Measurements from ENCODE around the gene CCDC170. TPM values are rescaled to one million over a fixed set of nuclear protein-coding genes. Genes with fewer than 3 reads are reported as not detected.

The CCDC170 gene
- total and polyA plus RNA-seq, 4 donors = 2.4 to 24.1 (median 13.2) TPM

DNA sequence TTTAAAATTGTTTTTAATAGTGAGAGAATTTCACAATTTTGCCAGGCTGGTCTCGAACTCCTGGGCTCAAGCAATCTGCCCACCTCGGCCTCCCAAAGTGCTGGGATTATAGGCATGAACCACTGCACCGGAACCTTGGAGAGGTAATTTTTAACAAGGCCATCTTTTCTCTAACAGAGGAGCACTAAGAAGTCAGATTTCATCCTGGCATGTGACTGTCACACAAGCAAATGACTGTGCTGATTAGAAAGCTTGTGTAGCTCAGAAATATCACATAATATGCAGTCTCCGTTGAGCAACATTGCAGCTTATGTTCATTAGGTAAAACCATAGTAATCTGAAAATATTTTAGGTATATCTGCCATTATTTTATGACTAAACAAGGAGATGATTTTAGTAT lies 156.0 kb downstream of the CCDC170 start:
- ATAC-seq (ENCODE audit: insufficient read depth, low FRiP score) = no peak

DNA sequence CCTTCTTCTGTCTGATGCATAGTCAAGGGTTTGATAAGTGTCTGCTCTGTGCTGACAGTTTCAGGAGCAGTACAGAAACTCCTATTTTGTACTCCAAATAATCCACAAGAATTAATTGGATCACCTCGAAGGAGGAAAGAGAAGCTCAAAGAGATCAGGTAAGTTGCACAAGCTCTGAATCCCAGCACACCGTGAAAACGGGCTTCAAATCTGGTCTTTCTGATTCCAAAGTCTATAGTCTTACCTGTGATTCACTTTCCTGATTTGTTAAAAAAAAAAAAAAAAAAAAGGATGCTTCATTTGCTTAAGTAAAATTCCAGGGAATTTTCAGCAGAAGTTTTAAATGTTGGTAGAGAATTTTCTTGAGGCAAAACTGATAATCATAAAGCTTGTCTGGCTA lies 157.8 kb downstream of the CCDC170 start:
- H3K4me3 ChIP-seq = no peak overlapping the region
- DNase-seq (no peak), ATAC-seq (ENCODE audit: insufficient read depth, low FRiP score) (no peak)
- H3K27ac ChIP-seq (ENCODE audit: low read depth in 1 of 2, low read length in 1 of 2) = no peak overlapping the region
- no peaks in the 10 kb centered on the region for H3K27me3 ChIP-seq (ENCODE audit: control insufficient read depth in 3 of 3, insufficient read depth in 3 of 3, low read length in 2 of 3)
- H3K9me3 ChIP-seq (ENCODE audit: control insufficient read depth in 4 of 4, insufficient read depth in 3 of 4, low read length in 3 of 4) = peaks cover 0 to 3% (median 1%) of the 10 kb centered on the region in 4 donors
- WGBS, 2 donors = 94% methylated on average over 3 of the region's 3 CpGs
- H3K36me3 ChIP-seq (ENCODE audit: control insufficient read depth in 4 of 4, insufficient read depth in 4 of 4, low read length in 4 of 4) = no peaks in the 10 kb centered on the region
- no peaks in the 10 kb centered on the region for H3K4me1 ChIP-seq (ENCODE audit: control insufficient read depth in 5 of 5, insufficient read depth in 5 of 5, low read length in 5 of 5)
- no peak for TF ChIP-seq CTCF (IDR thresholded peaks at IDR 0.05; ENCODE audit: control extremely low read depth, extremely low read depth)
- H3K9ac ChIP-seq (ENCODE audit: insufficient read depth in 1 of 2, low read length in 2 of 2) = no peak overlapping the region

More for the DNA sequence above, 156.0 kb downstream of the CCDC170 start:
- Histone ChIP-seq H3K27me3 (ENCODE audit: control insufficient read depth in 3 of 3, insufficient read depth in 3 of 3, low read length in 2 of 3) (no peaks in the 10 kb centered on the region), H3K4me3 (no peak overlapping the region), H3K36me3 (ENCODE audit: control insufficient read depth in 4 of 4, insufficient read depth in 4 of 4, low read length in 4 of 4) (no peaks in the 10 kb centered on the region), H3K27ac (ENCODE audit: low read depth in 1 of 2, low read length in 1 of 2) (no peak overlapping the region), H3K4me1 (ENCODE audit: control insufficient read depth in 5 of 5, insufficient read depth in 5 of 5, low read length in 5 of 5) (no peaks in the 10 kb centered on the region), H3K9ac (ENCODE audit: insufficient read depth in 1 of 2, low read length in 2 of 2) (no peak overlapping the region), H3K9me3 (ENCODE audit: control insufficient read depth in 4 of 4, insufficient read depth in 3 of 4, low read length in 3 of 4) (peaks cover 0 to 3% (median 1%) of the 10 kb centered on the region in 4 donors)
- no peak for TF ChIP-seq CTCF (IDR thresholded peaks at IDR 0.05; ENCODE audit: control extremely low read depth, extremely low read depth)
- no peak for DNase-seq
- 83 to 92% methylated on average over 4 of the region's 4 CpGs for WGBS, 2 donors

- TF ChIP-seq CTCF (IDR thresholded peaks at IDR 0.05; ENCODE audit: control extremely low read depth, extremely low read depth) = no peak
- H3K4me1 ChIP-seq (ENCODE audit: control insufficient read depth in 5 of 5, insufficient read depth in 5 of 5, low read length in 5 of 5) = no peaks in the 10 kb centered on the region
- no peaks in the 10 kb centered on the region for H3K27me3 ChIP-seq (ENCODE audit: control insufficient read depth in 3 of 3, insufficient read depth in 3 of 3, low read length in 2 of 3)
- no peak for ATAC-seq (ENCODE audit: insufficient read depth, low FRiP score)
- no peak for DNase-seq
- H3K36me3 ChIP-seq (ENCODE audit: control insufficient read depth in 4 of 4, insufficient read depth in 4 of 4, low read length in 4 of 4) = no peaks in the 10 kb centered on the region
- H3K4me3 ChIP-seq = no peak overlapping the region
- H3K9me3 ChIP-seq (ENCODE audit: control insufficient read depth in 4 of 4, insufficient read depth in 3 of 4, low read length in 3 of 4) = peaks cover 0 to 3% (median 1%) of the 10 kb centered on the region in 4 donors
- H3K27ac ChIP-seq (ENCODE audit: low read depth in 1 of 2, low read length in 1 of 2) = no peak overlapping the region
- no peak overlapping the region for H3K9ac ChIP-seq (ENCODE audit: insufficient read depth in 1 of 2, low read length in 2 of 2)
- WGBS, 2 donors = 63 to 70% methylated on average over 2 of the region's 2 CpGs
Observed at GRCh38 chr6:151652325-151652724, 158.5 kb downstream of the CCDC170 start.

- DNase-seq (no peak), ATAC-seq (ENCODE audit: insufficient read depth, low FRiP score) (no peak)
- Histone ChIP-seq H3K36me3 (ENCODE audit: control insufficient read depth in 4 of 4, insufficient read depth in 4 of 4, low read length in 4 of 4) (no peaks in the 10 kb centered on the region), H3K9ac (ENCODE audit: insufficient read depth in 1 of 2, low read length in 2 of 2) (no peak overlapping the region), H3K4me3 (no peak overlapping the region), H3K9me3 (ENCODE audit: control insufficient read depth in 4 of 4, insufficient read depth in 3 of 4, low read length in 3 of 4) (peaks cover 0 to 3% (median 1%) of the 10 kb centered on the region in 4 donors), H3K27ac (ENCODE audit: low read depth in 1 of 2, low read length in 1 of 2) (no peak overlapping the region), H3K4me1 (ENCODE audit: control insufficient read depth in 5 of 5, insufficient read depth in 5 of 5, low read length in 5 of 5) (no peaks in the 10 kb centered on the region), H3K27me3 (ENCODE audit: control insufficient read depth in 3 of 3, insufficient read depth in 3 of 3, low read length in 2 of 3) (no peaks in the 10 kb centered on the region)
- no peak for TF ChIP-seq CTCF (IDR thresholded peaks at IDR 0.05; ENCODE audit: control extremely low read depth, extremely low read depth)
- 93 to 99% methylated on average over 2 of the region's 2 CpGs for WGBS, 2 donors
Observed at GRCh38 chr6:151655099-151655498, 161.3 kb downstream of the CCDC170 start.

Data from lung (tissue), 12 donors.